KMS-11 (cell line): ENCODE measurements around the gene NCS1.

ENCODE experiments used
- H2AFZ ChIP-seq: fragments of 200-600 bp; sonication (generic); 2 replicates; pipeline ENCODE4 v1.6.1; 2016; ENCODE audit warnings: antibody characterized with exemption, mixed run types, low read depth
- H3K27ac ChIP-seq: fragments of 200-600 bp; sonication (generic); 2 replicates; pipeline ENCODE4 v1.6.1; 2016; ENCODE audit warnings: mild to moderate bottlenecking, mixed run types
- H3K27me3 ChIP-seq: fragments of 200-600 bp; sonication (generic); 2 replicates; pipeline ENCODE4 v1.6.1; 2017; ENCODE audit warnings: mild to moderate bottlenecking, low read depth, mixed run types, moderate library complexity; ENCODE audit not compliant: insufficient read depth
- H3K36me3 ChIP-seq: fragments of 200-600 bp; sonication (generic); 2 replicates; pipeline ENCODE4 v1.6.1; 2017; ENCODE audit warnings: mild to moderate bottlenecking, mixed run types; ENCODE audit not compliant: insufficient read depth
- H3K4me1 ChIP-seq: fragments of 200-600 bp; sonication (generic); 2 replicates; pipeline ENCODE4 v1.6.1; 2016; ENCODE audit warnings: mild to moderate bottlenecking, low read depth, mixed run types; ENCODE audit not compliant: poor library complexity, severe bottlenecking
- H3K4me2 ChIP-seq: fragments of 200-600 bp; sonication (generic); 2 replicates; pipeline ENCODE4 v1.7.0; 2016; ENCODE audit warnings: mild to moderate bottlenecking, mixed run types
- H3K4me3 ChIP-seq: fragments of 200-600 bp; sonication (generic); IDR thresholded peaks from 2 replicates; pipeline ENCODE4 v1.6.1; 2017; ENCODE audit warnings: low read depth, low read length, mixed read lengths; ENCODE audit not compliant: insufficient read depth
- H3K79me2 ChIP-seq: fragments of 200-600 bp; sonication (generic); 2 replicates; pipeline ENCODE4 v1.6.1; 2016; ENCODE audit warnings: low read depth, mixed run types; ENCODE audit not compliant: insufficient read depth
- H3K9ac ChIP-seq: fragments of 200-600 bp; sonication (generic); 2 replicates; pipeline ENCODE4 v1.6.1; 2016; ENCODE audit warnings: mild to moderate bottlenecking, mixed run types
- H4K20me1 ChIP-seq: fragments of 200-600 bp; sonication (generic); 2 replicates; pipeline ENCODE4 v1.6.1; 2016; ENCODE audit warnings: mild to moderate bottlenecking, mixed run types; ENCODE audit not compliant: insufficient read depth
- CTCF ChIP-seq: fragments of 200-600 bp; sonication (generic); conservative IDR thresholded peaks from 2 replicates; pipeline ENCODE4 v1.6.1; 2017; ENCODE audit warnings: low read depth, mild to moderate bottlenecking, antibody characterized with exemption, low read length, moderate library complexity, mixed read lengths

NCS1 gene

GRCh38 chr9:130172161-130172857 is at the start of gene NCS1:
NCS1 (plus strand) TSS chr9:130172404; CDS start chr9:130172664, 260 bp downstream.
- peak within 1 kb of the TSS; percentile 77 for H3K4me2 ChIP-seq
- no peak for TF ChIP-seq CTCF

GRCh38 chr9:130122456-130122855 is 49.7 kb upstream of the NCS1 start:
- H3K27me3 ChIP-seq = no peaks in the 10 kb centered on the region
- no peaks in the 10 kb centered on the region for H3K36me3 ChIP-seq
- no peaks in the 10 kb centered on the region for H3K4me1 ChIP-seq
- H3K4me3 ChIP-seq = no peak overlapping the region
- no peak for TF ChIP-seq CTCF
- H3K9ac ChIP-seq = no peak overlapping the region
- H3K27ac ChIP-seq = no peak overlapping the region
- no peaks in the 10 kb centered on the region for H4K20me1 ChIP-seq
- H2AFZ ChIP-seq = no peak overlapping the region
- H3K4me2 ChIP-seq = no peak overlapping the region
- H3K79me2 ChIP-seq = no peaks in the 10 kb centered on the region

More at GRCh38 chr9:130172161-130172857, at the start of gene NCS1:
- Histone ChIP-seq H3K27me3 (peaks cover 5% of the 10 kb centered on the region; the same call in 1 of the 2 replicates), H2AFZ (peak within 1 kb of the TSS; percentile 73), H4K20me1 (no peaks in the 10 kb centered on the region), H3K36me3 (no peaks in the 10 kb centered on the region), H3K4me1 (no peaks in the 10 kb centered on the region), H3K27ac (no peak within 1 kb of the TSS), H3K4me3 (no peak within 1 kb of the TSS), H3K9ac (peak within 1 kb of the TSS; percentile 25; the same call in 1 of the 2 replicates), H3K79me2 (no peaks in the 10 kb centered on the region)

GRCh38 chr9:130124085-130124860 is 47.9 kb upstream of the NCS1 start:
- H3K27ac ChIP-seq = no peak overlapping the region
- no peak overlapping the region for H3K4me2 ChIP-seq
- no peak for TF ChIP-seq CTCF

GRCh38 chr9:130126721-130127433 is 45.3 kb upstream of the NCS1 start:
- H3K4me2 ChIP-seq = no peak overlapping the region
- H4K20me1 ChIP-seq = no peaks in the 10 kb centered on the region
- no peaks in the 10 kb centered on the region for H3K36me3 ChIP-seq
- TF ChIP-seq CTCF = no peak
- no peaks in the 10 kb centered on the region for H3K4me1 ChIP-seq
- no peak overlapping the region for H3K4me3 ChIP-seq
- H2AFZ ChIP-seq = no peak overlapping the region
- no peak overlapping the region for H3K27ac ChIP-seq
- H3K79me2 ChIP-seq = no peaks in the 10 kb centered on the region
- H3K9ac ChIP-seq = no peak overlapping the region
- no peaks in the 10 kb centered on the region for H3K27me3 ChIP-seq

More at GRCh38 chr9:130124085-130124860, 47.9 kb upstream of the NCS1 start:
- Histone ChIP-seq H2AFZ (no peak overlapping the region), H3K79me2 (no peaks in the 10 kb centered on the region), H3K4me3 (no peak overlapping the region), H3K27me3 (no peaks in the 10 kb centered on the region), H3K36me3 (no peaks in the 10 kb centered on the region), H3K4me1 (no peaks in the 10 kb centered on the region), H4K20me1 (no peaks in the 10 kb centered on the region), H3K9ac (no peak overlapping the region)
